Erythroblast (primary cell): Measurements from ENCODE around the gene CD300LB.

Experiments used
- DNase-seq, 2 experiments: peaks; one replicate each; lab custom pipeline; 2025; lab: John Stamatoyannopoulos, UW
- GATA1 ChIP-seq: IDR thresholded peaks from 2 replicates; pipeline ENCODE4 v1.6.1; 2011; ENCODE audit warnings: low read depth, mild to moderate bottlenecking, control low read depth, low read length, moderate library complexity
- POLR2A ChIP-seq: IDR thresholded peaks from 2 replicates; pipeline ENCODE4 v1.6.1; 2011; ENCODE audit warnings: mild to moderate bottlenecking, low read length

The CD300LB gene

DNA sequence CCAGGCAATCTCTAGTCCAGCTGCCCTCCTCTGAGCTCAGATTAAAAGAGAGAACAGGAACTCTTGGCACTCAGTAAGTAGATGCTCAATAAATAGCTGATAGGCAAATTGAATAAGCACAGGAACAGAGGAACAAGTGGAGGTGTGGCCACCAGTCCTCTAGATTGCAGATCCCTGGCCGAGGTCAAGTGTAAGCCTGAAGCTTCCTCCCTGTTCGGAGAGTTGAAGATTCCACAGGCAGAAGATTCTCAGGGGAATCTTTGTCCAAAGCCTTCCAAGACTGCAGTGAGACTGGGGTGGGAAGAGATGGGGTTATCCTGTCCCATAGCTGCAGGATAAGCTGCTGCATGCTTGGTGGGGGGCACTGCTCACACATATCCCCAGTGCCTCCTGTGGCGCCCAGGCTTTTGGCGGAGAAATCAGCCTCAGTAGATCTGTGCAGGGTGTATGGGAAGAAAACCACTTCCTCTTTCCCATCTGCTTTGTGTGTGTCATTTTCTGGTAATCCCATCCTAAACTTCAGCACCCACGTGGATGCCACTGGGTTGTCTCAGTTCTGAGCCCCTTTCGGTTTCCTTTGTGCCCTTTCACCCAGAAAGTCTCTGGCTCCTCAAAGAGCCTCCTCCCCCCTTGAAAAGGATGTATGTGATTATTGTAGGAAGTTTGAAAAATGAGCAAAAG is 52.7 kb downstream of the CD300LB start:
- DNase-seq, result no peak
- TF ChIP-seq POLR2A, result no peak
- TF ChIP-seq GATA1, result no peak

DNA sequence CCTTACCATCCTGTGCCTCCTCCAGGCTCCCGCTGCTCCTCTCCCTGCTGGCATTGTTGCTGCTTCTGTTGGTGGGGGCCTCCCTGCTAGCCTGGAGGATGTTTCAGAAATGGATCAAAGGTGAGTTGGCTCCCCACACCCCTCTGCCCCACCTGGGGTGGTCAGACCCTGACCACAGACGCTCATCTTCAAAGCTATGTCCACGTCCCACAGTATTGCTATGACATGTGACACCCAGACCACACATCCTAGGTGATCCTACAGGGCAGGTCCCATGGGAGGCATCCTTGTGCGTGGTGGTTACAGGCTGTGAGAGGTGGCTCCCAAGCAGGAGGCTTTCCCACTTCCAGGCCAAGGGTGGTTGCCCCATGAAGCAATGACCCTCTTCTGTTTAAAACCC is 53.9 kb downstream of the CD300LB start:
- no peak for DNase-seq
- TF ChIP-seq POLR2A (no peak), GATA1 (no peak)

GRCh38 chr17:74475189-74475588 is 56.1 kb downstream of the CD300LB start:
- no peak for DNase-seq
- no peak for TF ChIP-seq POLR2A
- no peak for TF ChIP-seq GATA1

DNA sequence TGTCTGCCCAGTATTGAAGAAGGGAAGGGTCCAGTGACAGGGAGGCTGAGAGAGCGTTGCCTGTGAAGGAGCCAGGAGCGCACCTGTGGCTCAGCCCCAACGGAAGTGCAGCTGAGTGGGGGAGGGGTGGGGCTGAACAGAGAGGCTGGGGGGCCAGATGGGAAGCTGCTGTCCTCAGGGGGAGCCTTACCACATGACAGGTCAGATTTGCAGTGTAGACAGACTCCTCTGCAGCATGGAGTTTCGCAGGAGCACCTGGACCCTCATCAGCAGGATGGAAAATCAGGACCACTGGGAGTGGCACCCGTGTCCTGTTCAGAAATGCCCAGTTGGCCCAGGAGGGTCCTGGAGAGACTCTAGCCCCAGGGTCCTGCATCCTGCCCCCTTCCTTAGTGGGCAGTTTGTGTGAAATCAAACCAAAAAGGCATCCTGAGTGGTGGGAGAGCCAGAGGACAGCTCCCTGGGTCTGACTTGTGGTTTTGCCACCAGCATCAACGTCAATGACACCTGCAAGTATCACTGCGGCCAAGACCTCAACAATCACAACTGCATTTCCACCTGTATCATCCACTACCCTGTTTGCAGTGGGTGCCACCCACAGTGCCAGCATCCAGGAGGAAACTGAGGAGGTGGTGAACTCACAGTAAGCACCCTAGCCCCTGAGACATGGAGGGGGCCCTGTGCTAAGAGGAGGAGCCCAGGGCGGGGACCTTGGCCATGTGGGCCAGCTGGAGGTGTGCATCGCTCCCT is 57.1 kb downstream of the CD300LB start:
- no peak for DNase-seq

DNA sequence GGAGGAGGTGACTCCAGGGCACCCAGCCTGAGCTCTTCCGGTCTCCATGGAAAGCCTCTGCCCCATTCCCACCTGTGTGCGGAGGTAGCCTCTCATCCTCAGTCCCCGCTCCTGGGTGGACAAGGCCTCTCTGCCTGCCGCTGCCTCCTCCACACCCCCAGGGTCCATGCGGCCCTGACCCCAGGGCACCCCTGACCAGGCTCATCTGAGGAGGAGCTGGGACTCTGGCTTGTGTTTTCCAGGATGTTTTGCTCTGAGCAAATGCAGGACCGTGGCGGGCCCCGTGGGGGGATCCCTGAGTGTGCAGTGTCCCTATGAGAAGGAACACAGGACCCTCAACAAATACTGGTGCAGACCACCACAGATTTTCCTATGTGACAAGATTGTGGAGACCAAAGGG is 58.0 kb downstream of the CD300LB start:
- no peak for DNase-seq
- TF ChIP-seq GATA1 (no peak), POLR2A (no peak)

More for the DNA sequence above, 57.1 kb downstream of the CD300LB start:
- TF ChIP-seq POLR2A (no peak), GATA1 (no peak)

- TF ChIP-seq GATA1, result no peak
- TF ChIP-seq POLR2A, result no peak
- DNase-seq, result no peak
Observed at GRCh38 chr17:74472890-74473289, 58.4 kb downstream of the CD300LB start.

DNA sequence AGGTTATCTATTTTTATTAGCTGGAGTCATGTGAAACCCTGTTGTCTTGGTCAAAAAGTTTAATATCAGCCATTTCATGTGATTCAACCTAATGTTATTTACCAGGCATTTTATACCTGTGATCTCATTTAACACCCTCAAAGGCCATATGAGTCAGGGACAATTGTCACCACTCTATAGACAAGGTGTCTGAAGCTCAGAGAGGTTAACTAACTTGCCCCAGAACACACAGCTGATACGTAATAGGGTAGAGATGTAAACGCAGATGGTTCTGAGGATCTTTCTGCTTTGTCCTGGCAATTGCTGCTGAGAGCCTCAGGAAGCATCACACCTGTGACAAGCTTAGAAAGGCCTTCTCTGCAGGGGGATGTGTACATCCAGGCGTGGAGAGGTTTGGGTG is 59.9 kb downstream of the CD300LB start:
- no peak for DNase-seq

More for the DNA sequence above, 59.9 kb downstream of the CD300LB start:
- TF ChIP-seq POLR2A (no peak), GATA1 (no peak)
